IMR-90 (cell line): ENCODE measurements around the gene KRT4. TPM values are rescaled to one million over a fixed set of nuclear protein-coding genes. Genes with fewer than 3 reads are reported as not detected.

Experiments
- ATAC-seq: fragments of 200-7000 bp; cut with Tn5 transposase; 2 replicates; pipeline ENCODE4 v1.9.1; 2020; ENCODE audit warnings: low read depth, mild to moderate bottlenecking, moderate library complexity
- BruUV-seq: library from RNA; stranded (reverse); fragments of 400-500 nt; replicated peaks from 2 replicates; lab custom pipeline; 2021; lab: Mats Ljungman, UMichigan
- CTCF ChIA-PET: fragments of 300-600 bp; formaldehyde crosslinking; extraction: SDS; loops from one replicate; lab custom pipeline; 2021; ENCODE audit warnings: antibody characterized with exemption; lab: Yijun Ruan, JAX
- POLR2A ChIA-PET: fragments of 300-600 bp; sonication (Branson Sonifier 250); formaldehyde crosslinking; loops from one replicate; lab custom pipeline; 2022; ENCODE audit warnings: antibody characterized with exemption; ENCODE audit not compliant: unreplicated experiment; lab: Charles Lee
- DNase-seq: peaks from one replicate; pipeline ENCODE4 v3.0.0; 2013
- H2AFZ ChIP-seq: replicated peaks from 2 replicates; pipeline ENCODE3; 2013; ENCODE audit warnings: low read length, mild to moderate bottlenecking; ENCODE audit not compliant: poor library complexity
- H2AK5ac ChIP-seq: 2 replicates; pipeline ENCODE4 v1.6.1; 2013; ENCODE audit warnings: low read depth, low read length, inconsistent platforms
- H2AK9ac ChIP-seq: replicated peaks from 2 replicates; pipeline ENCODE3; 2013; ENCODE audit warnings: mild to moderate bottlenecking, low read depth, low read length, moderate library complexity; ENCODE audit not compliant: poor library complexity
- H2BK120ac ChIP-seq: 2 replicates; pipeline ENCODE4 v1.6.1; 2013; ENCODE audit warnings: low read depth, low read length, inconsistent platforms
- H2BK15ac ChIP-seq: 3 replicates; pipeline ENCODE4 v1.6.1; 2013; ENCODE audit warnings: low read depth, low read length, inconsistent platforms
- H2BK20ac ChIP-seq: 2 replicates; pipeline ENCODE4 v1.6.1; 2013; ENCODE audit warnings: low read depth, mild to moderate bottlenecking, inconsistent platforms, low read length, moderate library complexity
- H2BK5ac ChIP-seq: 2 replicates; pipeline ENCODE4 v1.6.1; 2013; ENCODE audit warnings: mild to moderate bottlenecking, low read depth, low read length, inconsistent platforms; ENCODE audit not compliant: poor library complexity, severe bottlenecking
- H3K14ac ChIP-seq: replicated peaks from 2 replicates; pipeline ENCODE4 v1.6.1; 2013; ENCODE audit warnings: low read depth, low read length, inconsistent platforms
- H3K18ac ChIP-seq: 2 replicates; pipeline ENCODE4 v1.6.1; 2013; ENCODE audit warnings: low read depth, low read length, control low read depth
- H3K23ac ChIP-seq: 2 replicates; pipeline ENCODE4 v1.6.1; 2013; ENCODE audit warnings: low read depth, low read length, inconsistent platforms
- H3K27ac ChIP-seq: 2 replicates; pipeline ENCODE4 v1.5.1; 2013; ENCODE audit warnings: mild to moderate bottlenecking, control low read depth, low read length; ENCODE audit not compliant: insufficient read depth
- H3K27me3 ChIP-seq: 2 replicates; pipeline ENCODE4 v1.6.1; 2013; ENCODE audit warnings: low read length; ENCODE audit not compliant: control insufficient read depth, insufficient read depth
- H3K36me3 ChIP-seq: 2 replicates; pipeline ENCODE4 v1.6.1; 2013; ENCODE audit warnings: low read length, mixed read lengths; ENCODE audit not compliant: control insufficient read depth, insufficient read depth
- H3K4ac ChIP-seq: 2 replicates; pipeline ENCODE4 v1.6.1; 2013; ENCODE audit warnings: low read depth, low read length, inconsistent platforms
- H3K4me1 ChIP-seq: 2 replicates; pipeline ENCODE4 v1.6.1; 2013; ENCODE audit warnings: low read length, mixed read lengths; ENCODE audit not compliant: control insufficient read depth, insufficient read depth
- H3K4me2 ChIP-seq: 2 replicates; pipeline ENCODE4 v1.6.1; 2013; ENCODE audit warnings: low read depth, mild to moderate bottlenecking, control low read depth, low read length, moderate library complexity
- H3K4me3 ChIP-seq: 2 replicates; pipeline ENCODE4 v1.5.1; 2013; ENCODE audit warnings: low read depth, mild to moderate bottlenecking, control low read depth, low read length, moderate library complexity; ENCODE audit not compliant: insufficient read depth
- H3K56ac ChIP-seq: 2 replicates; pipeline ENCODE4 v1.6.1; 2013; ENCODE audit warnings: low read length, inconsistent platforms; ENCODE audit not compliant: insufficient read depth; ENCODE audit errors: extremely low read depth
- H3K79me1 ChIP-seq, 2 experiments: 2 replicates each; pipeline ENCODE4 v1.6.1; 2013; ENCODE audit warnings: low read length in 2 of 2, inconsistent platforms in 1 of 2, low read depth in 1 of 2
- H3K9ac ChIP-seq: 2 replicates; pipeline ENCODE4 v1.6.1; 2013; ENCODE audit warnings: low read depth, low read length, control low read depth
- H3K9me1 ChIP-seq: 2 replicates; pipeline ENCODE4 v1.6.1; 2013; ENCODE audit warnings: low read length, inconsistent platforms; ENCODE audit not compliant: insufficient read depth
- H3K9me3 ChIP-seq: 2 replicates; pipeline ENCODE4 v1.6.1; 2013; ENCODE audit warnings: low read length; ENCODE audit not compliant: control insufficient read depth, insufficient read depth
- H4K20me1 ChIP-seq: 2 replicates; pipeline ENCODE4 v1.6.1; 2013; ENCODE audit warnings: low read length, inconsistent platforms; ENCODE audit not compliant: insufficient read depth
- H4K5ac ChIP-seq: 2 replicates; pipeline ENCODE4 v1.6.1; 2013; ENCODE audit warnings: mild to moderate bottlenecking, low read depth, low read length, control low read depth
- H4K8ac ChIP-seq, 2 experiments: 2 replicates each; pipeline ENCODE4 v1.6.1; 2013; ENCODE audit warnings: low read depth in 2 of 2, low read length in 2 of 2, control low read depth in 1 of 2, inconsistent platforms in 1 of 2
- H4K91ac ChIP-seq: 2 replicates; pipeline ENCODE4 v1.6.1; 2013; ENCODE audit warnings: low read depth, low read length, inconsistent platforms; ENCODE audit not compliant: insufficient read depth
- BHLHE40 ChIP-seq: fragments of 150-350 bp; IDR thresholded peaks from 2 replicates; pipeline ENCODE4 v1.6.1; 2016; ENCODE audit warnings: mild to moderate bottlenecking, low read depth, low read length
- CEBPB ChIP-seq: IDR thresholded peaks from 2 replicates; pipeline ENCODE4 v1.6.1; 2012; ENCODE audit warnings: low read depth, low read length, improper control_type of control experiment
- CHD1 ChIP-seq: IDR thresholded peaks from 2 replicates; pipeline ENCODE4 v1.6.1; 2012; ENCODE audit warnings: low read depth, low read length, improper control_type of control experiment
- FOS ChIP-seq: fragments of 150-350 bp; IDR thresholded peaks from 2 replicates; pipeline ENCODE4 v1.6.1; 2016; ENCODE audit warnings: low read depth, low read length
- MAFK ChIP-seq: IDR thresholded peaks from 2 replicates; pipeline ENCODE4 v1.6.1; 2012; ENCODE audit warnings: low read depth, low read length, improper control_type of control experiment
- MAZ ChIP-seq: IDR thresholded peaks from 2 replicates; pipeline ENCODE4 v1.6.1; 2012; ENCODE audit warnings: low read depth, mild to moderate bottlenecking, low read length, improper control_type of control experiment, moderate library complexity, borderline replicate concordance
- MXI1 ChIP-seq: IDR thresholded peaks from 2 replicates; pipeline ENCODE4 v1.6.1; 2012; ENCODE audit warnings: low read depth, mild to moderate bottlenecking, low read length, moderate library complexity, borderline replicate concordance
- NFE2L2 ChIP-seq: fragments of 150-350 bp; IDR thresholded peaks from 2 replicates; pipeline ENCODE4 v1.6.1; 2016; ENCODE audit warnings: low read depth, mild to moderate bottlenecking, low read length
- POLR2A ChIP-seq: IDR thresholded peaks from 2 replicates; pipeline ENCODE4 v1.6.1; 2012; ENCODE audit warnings: mild to moderate bottlenecking, low read depth, low read length
- RAD21 ChIP-seq: IDR thresholded peaks from 2 replicates; pipeline ENCODE4 v1.6.1; 2012; ENCODE audit warnings: low read length, improper control_type of control experiment
- RCOR1 ChIP-seq: IDR thresholded peaks from 2 replicates; pipeline ENCODE4 v1.6.1; 2012; ENCODE audit warnings: mild to moderate bottlenecking, low read length, improper control_type of control experiment; ENCODE audit not compliant: insufficient replicate concordance
- RFX5 ChIP-seq: IDR thresholded peaks from 2 replicates; pipeline ENCODE4 v1.8.0; 2012; ENCODE audit warnings: low read depth, mild to moderate bottlenecking, low read length, moderate library complexity
- SMC3 ChIP-seq: fragments of 150-350 bp; IDR thresholded peaks from 2 replicates; pipeline ENCODE4 v1.6.1; 2016; ENCODE audit warnings: low read depth, mild to moderate bottlenecking, antibody characterized with exemption, low read length, moderate library complexity
- WGBS, 2 experiments: methylation state at CpG; one replicate each; pipeline versions ENCODE4 v1.1.5 to v1.1.7; 2013; ENCODE audit warnings: missing lambda C conversion rate in 2 of 2; ENCODE audit not compliant: insufficient read length in 1 of 2; ENCODE audit errors: extremely low coverage in 2 of 2; 5-methylcytosine and 5-hydroxymethylcytosine counted together
- dilution Hi-C: fragments of 300-500 bp; cut with HindIII; formaldehyde crosslinking; loops from one replicate; pipeline ENCODE4 v1.14.3; 2018; ENCODE audit warnings: low sequenced_read_pairs; ENCODE audit not compliant: unreplicated experiment
- in situ Hi-C: fragments of 300-500 bp; cut with MboI; formaldehyde crosslinking; loops from 3 replicates; pipeline ENCODE4 v1.14.3; 2019; ENCODE audit warnings: low sequenced_read_pairs, inconsistent platforms, mixed read lengths
- intact Hi-C: fragments of 100-400 bp; cut with micrococcal nuclease; formaldehyde crosslinking; loops from 2 replicates; pipeline ENCODE4 v1.10.0; 2022
- polyA plus RNA-seq, 3 experiments: library from polyadenylated mRNA; depleted of rRNA; stranded (reverse); fragments of >200 nt; gene quantifications; 2 replicates each; pipeline ENCODE4 v1.2.3, GENCODE V29; 2012; ENCODE audit warnings: low replicate concordance in 1 of 3
- total RNA-seq: library from RNA; depleted of rRNA; stranded (reverse); fragments of >200 nt; gene quantifications from 2 replicates; pipeline ENCODE4 v1.2.3, GENCODE V29; 2012
- TF ChIP-seq, protein P1 (sequence below): fragments of 150-350 bp; IDR thresholded peaks from 2 replicates; pipeline ENCODE4 v1.6.1; 2017; ENCODE audit warnings: mild to moderate bottlenecking, antibody characterized with exemption, low read length, low read depth
- TF ChIP-seq, protein P2 (sequence below): fragments of 150-350 bp; IDR thresholded peaks from 2 replicates; pipeline ENCODE4 v1.6.1; 2016; ENCODE audit warnings: low read depth, mild to moderate bottlenecking, low read length, moderate library complexity, borderline replicate concordance
- TF ChIP-seq, protein P3 (sequence below): conservative IDR thresholded peaks from 2 replicates; pipeline ENCODE4 v1.5.1; 2012; ENCODE audit warnings: mild to moderate bottlenecking, low read depth, low read length, improper control_type of control experiment

Gene KRT4
- total and polyA plus RNA-seq, 2 of the 4 experiments (the other 2 are of a cell fraction), result under 0.01 to 0.07 TPM

DNA sequence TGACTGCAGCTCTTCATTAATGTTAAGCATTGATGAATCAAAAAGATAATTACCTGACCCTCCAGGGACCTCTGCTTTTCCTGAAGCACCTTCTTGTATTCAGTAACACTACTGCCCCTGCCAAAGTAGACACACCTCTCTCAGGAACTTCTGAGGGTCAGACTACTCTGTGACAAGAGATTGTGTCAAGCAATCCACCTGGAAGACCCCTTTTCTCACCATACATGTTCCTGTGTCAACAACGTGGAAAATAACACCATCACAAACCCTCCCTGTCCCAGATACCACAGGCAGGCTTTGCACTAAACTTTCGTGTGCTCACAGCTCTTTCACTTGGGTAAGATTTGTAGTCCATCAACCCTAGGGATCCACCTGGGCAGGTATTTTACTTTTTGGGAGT is 49.9 kb downstream of the KRT4 start:
- no peak overlapping the region for H4K8ac ChIP-seq
- no peaks in the 10 kb centered on the region for H4K20me1 ChIP-seq
- no peak overlapping the region for H2AK9ac ChIP-seq
- no peaks in the 10 kb centered on the region for H3K9me1 ChIP-seq
- H3K4me2 ChIP-seq, result no peak overlapping the region
- no CpG with 5 or more reads among the region's 2 CpGs for WGBS, 2 experiments
- no peaks in the 10 kb centered on the region for H3K36me3 ChIP-seq
- TF ChIP-seq MAFK (no peak), BHLHE40 (no peak), MXI1 (no peak), RAD21 (no peak), NFE2L2 (no peak), CHD1 (no peak), CEBPB (no peak), SMC3 (no peak), POLR2A (no peak), RCOR1 (no peak), MAZ (no peak), RFX5 (no peak), FOS (no peak)
- TF ChIP-seq, protein P1, sequence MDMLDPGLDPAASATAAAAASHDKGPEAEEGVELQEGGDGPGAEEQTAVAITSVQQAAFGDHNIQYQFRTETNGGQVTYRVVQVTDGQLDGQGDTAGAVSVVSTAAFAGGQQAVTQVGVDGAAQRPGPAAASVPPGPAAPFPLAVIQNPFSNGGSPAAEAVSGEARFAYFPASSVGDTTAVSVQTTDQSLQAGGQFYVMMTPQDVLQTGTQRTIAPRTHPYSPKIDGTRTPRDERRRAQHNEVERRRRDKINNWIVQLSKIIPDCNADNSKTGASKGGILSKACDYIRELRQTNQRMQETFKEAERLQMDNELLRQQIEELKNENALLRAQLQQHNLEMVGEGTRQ, result no peak
- TF ChIP-seq, protein P2, sequence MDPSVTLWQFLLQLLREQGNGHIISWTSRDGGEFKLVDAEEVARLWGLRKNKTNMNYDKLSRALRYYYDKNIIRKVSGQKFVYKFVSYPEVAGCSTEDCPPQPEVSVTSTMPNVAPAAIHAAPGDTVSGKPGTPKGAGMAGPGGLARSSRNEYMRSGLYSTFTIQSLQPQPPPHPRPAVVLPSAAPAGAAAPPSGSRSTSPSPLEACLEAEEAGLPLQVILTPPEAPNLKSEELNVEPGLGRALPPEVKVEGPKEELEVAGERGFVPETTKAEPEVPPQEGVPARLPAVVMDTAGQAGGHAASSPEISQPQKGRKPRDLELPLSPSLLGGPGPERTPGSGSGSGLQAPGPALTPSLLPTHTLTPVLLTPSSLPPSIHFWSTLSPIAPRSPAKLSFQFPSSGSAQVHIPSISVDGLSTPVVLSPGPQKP, result no peak
- TF ChIP-seq, protein P3, sequence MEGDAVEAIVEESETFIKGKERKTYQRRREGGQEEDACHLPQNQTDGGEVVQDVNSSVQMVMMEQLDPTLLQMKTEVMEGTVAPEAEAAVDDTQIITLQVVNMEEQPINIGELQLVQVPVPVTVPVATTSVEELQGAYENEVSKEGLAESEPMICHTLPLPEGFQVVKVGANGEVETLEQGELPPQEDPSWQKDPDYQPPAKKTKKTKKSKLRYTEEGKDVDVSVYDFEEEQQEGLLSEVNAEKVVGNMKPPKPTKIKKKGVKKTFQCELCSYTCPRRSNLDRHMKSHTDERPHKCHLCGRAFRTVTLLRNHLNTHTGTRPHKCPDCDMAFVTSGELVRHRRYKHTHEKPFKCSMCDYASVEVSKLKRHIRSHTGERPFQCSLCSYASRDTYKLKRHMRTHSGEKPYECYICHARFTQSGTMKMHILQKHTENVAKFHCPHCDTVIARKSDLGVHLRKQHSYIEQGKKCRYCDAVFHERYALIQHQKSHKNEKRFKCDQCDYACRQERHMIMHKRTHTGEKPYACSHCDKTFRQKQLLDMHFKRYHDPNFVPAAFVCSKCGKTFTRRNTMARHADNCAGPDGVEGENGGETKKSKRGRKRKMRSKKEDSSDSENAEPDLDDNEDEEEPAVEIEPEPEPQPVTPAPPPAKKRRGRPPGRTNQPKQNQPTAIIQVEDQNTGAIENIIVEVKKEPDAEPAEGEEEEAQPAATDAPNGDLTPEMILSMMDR, result no peak
- H2BK120ac ChIP-seq, result no peak overlapping the region
- no peak overlapping the region for H4K91ac ChIP-seq
- H2BK5ac ChIP-seq, result no peak overlapping the region
- H3K4me3 ChIP-seq, result no peak overlapping the region
- peaks cover 8% of the 10 kb centered on the region for H3K27me3 ChIP-seq
- POLR2A ChIA-PET, result no interaction called here
- no peak overlapping the region for H2BK20ac ChIP-seq
- no peak overlapping the region for H2BK15ac ChIP-seq
- intact Hi-C loops, result no loop called here
- ATAC-seq (no peak), DNase-seq (no peak)
- no peak overlapping the region for H3K4ac ChIP-seq
- H3K27ac ChIP-seq, result no peak overlapping the region
- H3K14ac ChIP-seq, result no peak overlapping the region
- CTCF ChIA-PET, result no interaction called here
- no peaks in the 10 kb centered on the region for H3K79me1 ChIP-seq
- H3K23ac ChIP-seq, result no peak overlapping the region
- in situ Hi-C loops, result no loop called here
- H2AFZ ChIP-seq, result no peak overlapping the region
- dilution Hi-C loops, result no loop called here
- no peak overlapping the region for H3K56ac ChIP-seq
- no peak overlapping the region for H3K18ac ChIP-seq
- H3K4me1 ChIP-seq, result no peaks in the 10 kb centered on the region
- BruUV-seq, result no TSS peak
- no peak overlapping the region for H2AK5ac ChIP-seq
- H3K9ac ChIP-seq, result no peak overlapping the region
- no peak overlapping the region for H4K5ac ChIP-seq
- H3K9me3 ChIP-seq, result peaks cover 5% of the 10 kb centered on the region; the same call in 1 of the 2 replicates
